ENCODE results near the gene ZMYM2. TPM values are rescaled to one million over a fixed set of nuclear protein-coding genes. Genes with fewer than 3 reads are reported as not detected.

ZMYM2 gene
- polyA plus RNA-seq, 3 donors = 6.7 to 32.6 (median 8.5) TPM

DNA sequence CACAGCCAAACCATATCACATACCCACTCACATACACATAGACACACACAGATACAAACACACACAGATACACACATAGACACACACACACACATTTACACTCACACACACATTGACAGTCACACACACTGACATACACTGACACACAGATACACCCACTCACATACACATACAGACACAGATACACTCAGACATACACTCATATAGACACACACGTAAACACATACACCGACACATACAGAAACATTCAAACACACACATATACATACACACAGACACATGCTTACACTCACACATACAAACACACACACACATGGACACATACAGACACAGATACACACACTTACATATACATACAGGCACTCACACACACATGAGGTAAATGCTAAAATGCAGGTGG, 172.1 kb downstream of the ZMYM2 start:
- Histone ChIP-seq H3K4me3 (replicated peaks in 1 of 3; ENCODE audit: low read depth in 2 of 3, low read length in 3 of 3) (no peak overlapping the region), H3K4me2 (replicated peaks; ENCODE audit: extremely low read depth, low read length, poor library complexity, severe bottlenecking) (no peak overlapping the region), H3K9me3 (replicated peaks in 1 of 2; ENCODE audit: control insufficient read depth in 1 of 2, insufficient read depth in 1 of 2, low read length in 2 of 2) (no peaks in the 10 kb centered on the region), H3K27me3 (ENCODE audit: control insufficient read depth in 2 of 2, insufficient read depth in 2 of 2, low read length in 2 of 2) (peaks cover 16 to 40% of the 10 kb centered on the region in 2 donors), H3K9ac (ENCODE audit: insufficient read depth, low read length, poor library complexity, severe bottlenecking) (no peak overlapping the region), H3K4me1 (ENCODE audit: control insufficient read depth in 1 of 2, insufficient read depth in 2 of 2, low read length in 2 of 2) (peaks cover 25 to 32% of the 10 kb centered on the region in 2 donors), H3K27ac (ENCODE audit: low read depth in 1 of 2, low read length in 2 of 2) (no peak overlapping the region), H4K20me1 (ENCODE audit: insufficient read depth, low read length) (no peaks in the 10 kb centered on the region), H2AFZ (ENCODE audit: insufficient read depth, low read depth, low read length, poor library complexity, severe bottlenecking) (no peak overlapping the region), H3K79me2 (ENCODE audit: insufficient read depth, low read length) (no peaks in the 10 kb centered on the region), H3K36me3 (replicated peaks in 1 of 2; ENCODE audit: control insufficient read depth in 1 of 2, insufficient read depth in 2 of 2, low read length in 2 of 2) (no peaks in the 10 kb centered on the region)
- Mint-ChIP-seq H3K27me3 (ENCODE audit: low read depth in 3 of 3) (peaks cover 7 to 15% (median 11%) of the 10 kb centered on the region in 3 donors), H3K36me3 (no peaks in the 10 kb centered on the region), H3K9me3 (peaks cover 0 to 5% (median 0%) of the 10 kb centered on the region in 7 donors), H3K4me3 (no peak overlapping the region), H3K27ac (no peak overlapping the region), H3K4me1 (peaks cover 21% of the 10 kb centered on the region)
- TF ChIP-seq, protein P1, sequence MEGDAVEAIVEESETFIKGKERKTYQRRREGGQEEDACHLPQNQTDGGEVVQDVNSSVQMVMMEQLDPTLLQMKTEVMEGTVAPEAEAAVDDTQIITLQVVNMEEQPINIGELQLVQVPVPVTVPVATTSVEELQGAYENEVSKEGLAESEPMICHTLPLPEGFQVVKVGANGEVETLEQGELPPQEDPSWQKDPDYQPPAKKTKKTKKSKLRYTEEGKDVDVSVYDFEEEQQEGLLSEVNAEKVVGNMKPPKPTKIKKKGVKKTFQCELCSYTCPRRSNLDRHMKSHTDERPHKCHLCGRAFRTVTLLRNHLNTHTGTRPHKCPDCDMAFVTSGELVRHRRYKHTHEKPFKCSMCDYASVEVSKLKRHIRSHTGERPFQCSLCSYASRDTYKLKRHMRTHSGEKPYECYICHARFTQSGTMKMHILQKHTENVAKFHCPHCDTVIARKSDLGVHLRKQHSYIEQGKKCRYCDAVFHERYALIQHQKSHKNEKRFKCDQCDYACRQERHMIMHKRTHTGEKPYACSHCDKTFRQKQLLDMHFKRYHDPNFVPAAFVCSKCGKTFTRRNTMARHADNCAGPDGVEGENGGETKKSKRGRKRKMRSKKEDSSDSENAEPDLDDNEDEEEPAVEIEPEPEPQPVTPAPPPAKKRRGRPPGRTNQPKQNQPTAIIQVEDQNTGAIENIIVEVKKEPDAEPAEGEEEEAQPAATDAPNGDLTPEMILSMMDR (IDR thresholded peaks at IDR 0.05) = no peak
- intact Hi-C loops (cut with micrococcal nuclease) = no loop called here
- DNase-seq = no peak
- WGBS (ENCODE audit: insufficient coverage) = 94% methylated on average over 2 of the region's 2 CpGs

DNA sequence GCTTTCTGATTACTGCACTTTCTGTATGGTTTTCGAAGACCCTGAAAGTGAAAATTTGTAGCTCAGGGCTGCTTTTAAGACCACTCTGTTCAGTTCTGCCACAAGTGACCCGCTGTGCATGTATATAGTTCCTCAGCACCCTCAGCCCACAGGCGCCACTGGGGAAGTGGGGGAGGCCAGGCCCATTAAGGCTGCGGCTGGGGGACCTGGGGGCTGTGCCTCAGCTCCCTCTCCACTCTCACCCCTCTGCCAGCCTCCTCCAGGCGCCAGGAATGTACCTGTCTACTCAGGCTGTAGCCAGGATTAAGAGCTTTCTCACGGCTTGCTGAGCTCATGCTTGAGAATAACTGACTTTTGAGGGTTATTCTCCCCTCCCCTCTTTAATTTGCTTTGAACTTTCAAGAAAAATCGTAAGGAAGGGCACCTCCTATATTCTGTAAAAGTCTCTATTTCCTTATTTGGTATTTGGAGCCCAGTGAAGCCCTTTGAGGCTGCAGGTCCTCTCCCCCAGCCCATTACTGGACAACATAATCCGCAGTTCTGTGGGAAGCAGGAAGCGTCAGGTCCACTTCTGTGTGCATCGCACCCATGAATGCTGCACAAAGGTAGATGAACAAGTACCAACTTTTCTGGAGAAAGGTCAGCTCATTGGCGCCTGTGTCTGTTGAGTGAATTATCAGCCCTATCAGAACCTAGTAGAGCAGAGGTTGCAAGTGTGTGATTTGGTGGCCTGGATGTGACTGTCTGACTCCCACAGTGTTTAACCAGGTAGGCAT, 172.7 kb downstream of the ZMYM2 start:
- no peak overlapping the region for H3K4me3 ChIP-seq (replicated peaks in 1 of 3; ENCODE audit: low read depth in 2 of 3, low read length in 3 of 3)
- no peaks in the 10 kb centered on the region for H3K9me3 ChIP-seq (replicated peaks in 1 of 2; ENCODE audit: control insufficient read depth in 1 of 2, insufficient read depth in 1 of 2, low read length in 2 of 2)
- Mint-ChIP-seq H3K36me3 (no peaks in the 10 kb centered on the region), H3K9me3 (peaks cover 0 to 5% (median 0%) of the 10 kb centered on the region in 7 donors), H3K27ac (no peak overlapping the region), H3K4me3 (no peak overlapping the region), H3K4me1 (peaks cover 17% of the 10 kb centered on the region), H3K27me3 (ENCODE audit: low read depth in 3 of 3) (peaks cover 7 to 18% (median 15%) of the 10 kb centered on the region in 3 donors)
- H3K9ac ChIP-seq (ENCODE audit: insufficient read depth, low read length, poor library complexity, severe bottlenecking) = no peak overlapping the region
- H3K4me1 ChIP-seq (ENCODE audit: control insufficient read depth in 1 of 2, insufficient read depth in 2 of 2, low read length in 2 of 2) = peaks cover 22 to 27% of the 10 kb centered on the region in 2 donors
- DNase-seq = no peak
- WGBS (ENCODE audit: insufficient coverage) = 79% methylated on average over 2 of the region's 11 CpGs
- no peak overlapping the region for H3K4me2 ChIP-seq (replicated peaks; ENCODE audit: extremely low read depth, low read length, poor library complexity, severe bottlenecking)
- no peaks in the 10 kb centered on the region for H3K79me2 ChIP-seq (ENCODE audit: insufficient read depth, low read length)
- peaks cover 16 to 41% of the 10 kb centered on the region in 2 donors for H3K27me3 ChIP-seq (ENCODE audit: control insufficient read depth in 2 of 2, insufficient read depth in 2 of 2, low read length in 2 of 2)
- no peak overlapping the region for H2AFZ ChIP-seq (ENCODE audit: insufficient read depth, low read depth, low read length, poor library complexity, severe bottlenecking)
- TF ChIP-seq, protein P1 (IDR thresholded peaks at IDR 0.05) = no peak
- no peaks in the 10 kb centered on the region for H4K20me1 ChIP-seq (ENCODE audit: insufficient read depth, low read length)
- no peaks in the 10 kb centered on the region for H3K36me3 ChIP-seq (replicated peaks in 1 of 2; ENCODE audit: control insufficient read depth in 1 of 2, insufficient read depth in 2 of 2, low read length in 2 of 2)
- intact Hi-C loops (cut with micrococcal nuclease) = no loop called here
- no peak overlapping the region for H3K27ac ChIP-seq (ENCODE audit: low read depth in 1 of 2, low read length in 2 of 2)
